HEK293 (cell line): ENCODE measurements around the gene GPR3.

Experiments
- CTCF ChIA-PET: fragments of 350-600 bp; formaldehyde crosslinking; extraction: SDS; loops from one replicate; lab custom pipeline; 2021; ENCODE audit warnings: antibody characterized with exemption; lab: Yijun Ruan, JAX
- POLR2A ChIA-PET: fragments of 300-600 bp; formaldehyde crosslinking; extraction: SDS; loops from one replicate; lab custom pipeline; 2020; ENCODE audit warnings: antibody characterized with exemption, inconsistent platforms; lab: Yijun Ruan, JAX
- H3K27ac ChIP-seq: fragments of 200-500 bp; sonication (Bioruptor generic); 2 replicates; pipeline ENCODE4 v1.5.1; 2014; ENCODE audit warnings: low read depth, low read length, control low read depth, inconsistent platforms; ENCODE audit errors: extremely low read depth
- H3K36me3 ChIP-seq, 2 experiments: fragments of 200-500 bp in 1 of 2; sonication (Bioruptor generic) in 1 of 2; 1 replicate in 1 of 2; 2 replicates in 1 of 2; pipeline ENCODE4 v1.5.1; 2014 to 2017; ENCODE audit warnings: inconsistent platforms in 2 of 2, low read length in 2 of 2; ENCODE audit not compliant: control insufficient read depth in 2 of 2, insufficient read depth in 1 of 2
- H3K4me1 ChIP-seq: fragments of 200-500 bp; sonication (Bioruptor generic); 2 replicates; pipeline ENCODE4 v1.5.1; 2014; ENCODE audit warnings: mild to moderate bottlenecking, low read length, inconsistent platforms; ENCODE audit not compliant: control insufficient read depth, insufficient read depth
- H3K4me3 ChIP-seq: 2 replicates; pipeline ENCODE4 v1.5.1; 2011; ENCODE audit warnings: low read depth, mild to moderate bottlenecking, control low read depth, low read length, moderate library complexity
- H3K9me3 ChIP-seq: fragments of 200-500 bp; sonication (Bioruptor generic); 2 replicates; pipeline ENCODE4 v1.5.1; 2014; ENCODE audit warnings: low read depth, low read length, inconsistent platforms; ENCODE audit not compliant: control insufficient read depth, insufficient read depth
- GLIS2 ChIP-seq: fragments of 450-650 bp; formaldehyde crosslinking; IDR thresholded peaks from 2 replicates; pipeline ENCODE4 v1.5.1; 2016; ENCODE audit warnings: missing biosample characterization, missing genetic modification characterization
- KLF1 ChIP-seq: fragments of 450-650 bp; formaldehyde crosslinking; IDR thresholded peaks from 2 replicates; pipeline ENCODE4 v1.5.1; 2016; ENCODE audit warnings: missing biosample characterization, missing genetic modification characterization
- PRDM1 ChIP-seq: fragments of 450-650 bp; formaldehyde crosslinking; IDR thresholded peaks from 2 replicates; pipeline ENCODE4; 2016; ENCODE audit warnings: missing biosample characterization, missing genetic modification characterization
- PRDM4 ChIP-seq: fragments of 450-650 bp; formaldehyde crosslinking; IDR thresholded peaks from 2 replicates; pipeline ENCODE4 v1.5.1; 2017; ENCODE audit warnings: missing biosample characterization, missing genetic modification characterization
- ZFP69B ChIP-seq: fragments of 450-650 bp; formaldehyde crosslinking; IDR thresholded peaks from 2 replicates; pipeline ENCODE4 v1.5.1; 2016; ENCODE audit warnings: missing biosample characterization, missing genetic modification characterization
- ZNF10 ChIP-seq: fragments of 450-650 bp; formaldehyde crosslinking; IDR thresholded peaks from 2 replicates; pipeline ENCODE4 v1.5.1; 2017; ENCODE audit warnings: missing biosample characterization, missing genetic modification characterization
- ZNF202 ChIP-seq: fragments of 450-650 bp; formaldehyde crosslinking; IDR thresholded peaks from 2 replicates; pipeline ENCODE4 v1.5.1; 2016; ENCODE audit warnings: missing biosample characterization, missing genetic modification characterization, borderline replicate concordance
- ZNF266 ChIP-seq: fragments of 450-650 bp; formaldehyde crosslinking; IDR thresholded peaks from 2 replicates; pipeline ENCODE4 v1.5.1; 2016; ENCODE audit warnings: missing biosample characterization, missing genetic modification characterization, low read depth
- ZNF302 ChIP-seq: fragments of 450-650 bp; formaldehyde crosslinking; IDR thresholded peaks from 2 replicates; pipeline ENCODE4 v1.5.1; 2016; ENCODE audit warnings: missing biosample characterization, missing genetic modification characterization, low read depth
- ZNF394 ChIP-seq: fragments of 450-650 bp; formaldehyde crosslinking; IDR thresholded peaks from 2 replicates; pipeline ENCODE4 v1.5.1; 2016; ENCODE audit warnings: missing biosample characterization, missing genetic modification characterization, mild to moderate bottlenecking, moderate library complexity, borderline replicate concordance
- ZNF404 ChIP-seq: fragments of 450-650 bp; formaldehyde crosslinking; IDR thresholded peaks from 2 replicates; pipeline ENCODE4 v1.5.1; 2017; ENCODE audit warnings: missing biosample characterization, missing genetic modification characterization
- ZNF521 ChIP-seq: fragments of 450-650 bp; formaldehyde crosslinking; IDR thresholded peaks from 2 replicates; pipeline ENCODE4 v1.5.1; 2017; ENCODE audit warnings: missing biosample characterization, mild to moderate bottlenecking, missing genetic modification characterization
- ZNF530 ChIP-seq: fragments of 450-650 bp; formaldehyde crosslinking; IDR thresholded peaks from 2 replicates; pipeline ENCODE4 v1.5.1; 2016; ENCODE audit warnings: low read depth, missing biosample characterization, missing genetic modification characterization
- ZNF549 ChIP-seq: fragments of 450-650 bp; IDR thresholded peaks from 2 replicates; pipeline ENCODE4 v1.5.1; 2018; ENCODE audit warnings: missing biosample characterization, missing genetic modification characterization, mild to moderate bottlenecking, inconsistent platforms, moderate library complexity
- ZNF561 ChIP-seq: fragments of 450-650 bp; IDR thresholded peaks from 2 replicates; pipeline ENCODE4 v1.5.1; 2018; ENCODE audit warnings: missing biosample characterization, missing genetic modification characterization, borderline replicate concordance
- ZNF596 ChIP-seq: fragments of 450-650 bp; IDR thresholded peaks from 2 replicates; pipeline ENCODE4 v1.5.0; 2018; ENCODE audit warnings: missing biosample characterization, mild to moderate bottlenecking, missing genetic modification characterization, moderate library complexity
- ZNF621 ChIP-seq: fragments of 450-650 bp; formaldehyde crosslinking; IDR thresholded peaks from 2 replicates; pipeline ENCODE4 v1.5.1; 2017; ENCODE audit warnings: missing biosample characterization, missing genetic modification characterization
- ZNF624 ChIP-seq: fragments of 450-650 bp; formaldehyde crosslinking; IDR thresholded peaks from 2 replicates; pipeline ENCODE4 v1.5.1; 2017; ENCODE audit warnings: missing biosample characterization, missing genetic modification characterization
- ZNF654 ChIP-seq: fragments of 450-650 bp; formaldehyde crosslinking; IDR thresholded peaks from 2 replicates; pipeline ENCODE4 v1.5.1; 2016; ENCODE audit warnings: low read depth, missing biosample characterization, missing genetic modification characterization
- ZNF660 ChIP-seq: fragments of 450-650 bp; IDR thresholded peaks from 2 replicates; pipeline ENCODE4 v1.5.1; 2018; ENCODE audit warnings: missing biosample characterization, mild to moderate bottlenecking, missing genetic modification characterization
- ZNF701 ChIP-seq: fragments of 450-650 bp; formaldehyde crosslinking; IDR thresholded peaks from 2 replicates; pipeline ENCODE4 v1.5.1; 2016; ENCODE audit warnings: missing biosample characterization, missing genetic modification characterization
- ZNF777 ChIP-seq: fragments of 450-650 bp; formaldehyde crosslinking; IDR thresholded peaks from 2 replicates; pipeline ENCODE4 v1.5.1; 2017; ENCODE audit warnings: missing biosample characterization, missing genetic modification characterization, borderline replicate concordance
- ZNF830 ChIP-seq: fragments of 450-650 bp; IDR thresholded peaks from 2 replicates; pipeline ENCODE4 v1.5.0; 2018; ENCODE audit warnings: missing biosample characterization, missing genetic modification characterization, low read depth, mild to moderate bottlenecking, moderate library complexity
- ZNF843 ChIP-seq: fragments of 450-650 bp; formaldehyde crosslinking; IDR thresholded peaks from 2 replicates; pipeline ENCODE4 v1.5.1; 2016; ENCODE audit warnings: missing biosample characterization, missing genetic modification characterization
- TF ChIP-seq, protein P1 (sequence below): fragments of 450-650 bp; formaldehyde crosslinking; IDR thresholded peaks from 2 replicates; pipeline ENCODE4 v1.5.1; 2016; ENCODE audit warnings: missing biosample characterization, missing genetic modification characterization
- TF ChIP-seq, protein P2 (sequence below): fragments of 450-650 bp; formaldehyde crosslinking; IDR thresholded peaks from 2 replicates; pipeline ENCODE4 v1.5.1; 2016; ENCODE audit warnings: missing biosample characterization, missing genetic modification characterization
- TF ChIP-seq, protein P3 (sequence below): fragments of 450-650 bp; formaldehyde crosslinking; IDR thresholded peaks from 2 replicates; pipeline ENCODE4 v1.5.1; 2016; ENCODE audit warnings: missing biosample characterization, missing genetic modification characterization

Gene GPR3

GRCh38 chr1:27402349-27402754 lies 9.9 kb downstream of the GPR3 start:
- Histone ChIP-seq H3K36me3 (peaks cover 0 to 20% of the 10 kb centered on the region in 2 experiments; a peak in 1 of 3 replicates), H3K9me3 (no peaks in the 10 kb centered on the region), H3K27ac (no peak overlapping the region), H3K4me1 (no peaks in the 10 kb centered on the region), H3K4me3 (no peak overlapping the region)
- ChIA-PET POLR2A (no interaction called here), CTCF (interaction anchor here (0.8 to 2.7 kb wide), 4 partner anchors 155 to 206 kb away, joined by 3 to 13 read pairs (median 4); no protein-coding TSS in a partner anchor)
- TF ChIP-seq, protein P1, sequence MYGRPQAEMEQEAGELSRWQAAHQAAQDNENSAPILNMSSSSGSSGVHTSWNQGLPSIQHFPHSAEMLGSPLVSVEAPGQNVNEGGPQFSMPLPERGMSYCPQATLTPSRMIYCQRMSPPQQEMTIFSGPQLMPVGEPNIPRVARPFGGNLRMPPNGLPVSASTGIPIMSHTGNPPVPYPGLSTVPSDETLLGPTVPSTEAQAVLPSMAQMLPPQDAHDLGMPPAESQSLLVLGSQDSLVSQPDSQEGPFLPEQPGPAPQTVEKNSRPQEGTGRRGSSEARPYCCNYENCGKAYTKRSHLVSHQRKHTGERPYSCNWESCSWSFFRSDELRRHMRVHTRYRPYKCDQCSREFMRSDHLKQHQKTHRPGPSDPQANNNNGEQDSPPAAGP = no peak
- TF ChIP-seq ZNF596 (tag by site-specific recombination) (no peak), PRDM1 (tag by site-specific recombination) (no peak), PRDM4 (tag by site-specific recombination) (peak; percentile 70), ZNF561 (no peak), ZNF701 (tag by site-specific recombination) (no peak), ZNF10 (no peak), ZNF660 (no peak), KLF1 (tag by site-specific recombination) (0 out of 2 replicates have a peak, but pooled peaks have one; percentile 37), ZNF549 (no peak), ZNF624 (tag by site-specific recombination) (no peak), ZNF654 (peak; percentile 28), ZNF302 (no peak), ZNF202 (tag by site-specific recombination) (no peak), ZNF621 (no peak), ZNF521 (tag by site-specific recombination) (no peak)
- TF ChIP-seq, protein P2, sequence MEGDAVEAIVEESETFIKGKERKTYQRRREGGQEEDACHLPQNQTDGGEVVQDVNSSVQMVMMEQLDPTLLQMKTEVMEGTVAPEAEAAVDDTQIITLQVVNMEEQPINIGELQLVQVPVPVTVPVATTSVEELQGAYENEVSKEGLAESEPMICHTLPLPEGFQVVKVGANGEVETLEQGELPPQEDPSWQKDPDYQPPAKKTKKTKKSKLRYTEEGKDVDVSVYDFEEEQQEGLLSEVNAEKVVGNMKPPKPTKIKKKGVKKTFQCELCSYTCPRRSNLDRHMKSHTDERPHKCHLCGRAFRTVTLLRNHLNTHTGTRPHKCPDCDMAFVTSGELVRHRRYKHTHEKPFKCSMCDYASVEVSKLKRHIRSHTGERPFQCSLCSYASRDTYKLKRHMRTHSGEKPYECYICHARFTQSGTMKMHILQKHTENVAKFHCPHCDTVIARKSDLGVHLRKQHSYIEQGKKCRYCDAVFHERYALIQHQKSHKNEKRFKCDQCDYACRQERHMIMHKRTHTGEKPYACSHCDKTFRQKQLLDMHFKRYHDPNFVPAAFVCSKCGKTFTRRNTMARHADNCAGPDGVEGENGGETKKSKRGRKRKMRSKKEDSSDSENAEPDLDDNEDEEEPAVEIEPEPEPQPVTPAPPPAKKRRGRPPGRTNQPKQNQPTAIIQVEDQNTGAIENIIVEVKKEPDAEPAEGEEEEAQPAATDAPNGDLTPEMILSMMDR (tag by site-specific recombination) = peak; percentile 38; the same call in 1 of the 2 replicates
- TF ChIP-seq, protein P3, sequence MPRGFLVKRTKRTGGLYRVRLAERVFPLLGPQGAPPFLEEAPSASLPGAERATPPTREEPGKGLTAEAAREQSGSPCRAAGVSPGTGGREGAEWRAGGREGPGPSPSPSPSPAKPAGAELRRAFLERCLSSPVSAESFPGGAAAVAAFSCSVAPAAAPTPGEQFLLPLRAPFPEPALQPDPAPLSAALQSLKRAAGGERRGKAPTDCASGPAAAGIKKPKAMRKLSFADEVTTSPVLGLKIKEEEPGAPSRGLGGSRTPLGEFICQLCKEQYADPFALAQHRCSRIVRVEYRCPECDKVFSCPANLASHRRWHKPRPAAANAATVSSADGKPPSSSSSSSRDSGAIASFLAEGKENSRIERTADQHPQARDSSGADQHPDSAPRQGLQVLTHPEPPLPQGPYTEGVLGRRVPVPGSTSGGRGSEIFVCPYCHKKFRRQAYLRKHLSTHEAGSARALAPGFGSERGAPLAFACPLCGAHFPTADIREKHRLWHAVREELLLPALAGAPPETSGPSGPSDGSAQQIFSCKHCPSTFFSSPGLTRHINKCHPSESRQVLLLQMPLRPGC (tag by site-specific recombination) = no peak

DNA sequence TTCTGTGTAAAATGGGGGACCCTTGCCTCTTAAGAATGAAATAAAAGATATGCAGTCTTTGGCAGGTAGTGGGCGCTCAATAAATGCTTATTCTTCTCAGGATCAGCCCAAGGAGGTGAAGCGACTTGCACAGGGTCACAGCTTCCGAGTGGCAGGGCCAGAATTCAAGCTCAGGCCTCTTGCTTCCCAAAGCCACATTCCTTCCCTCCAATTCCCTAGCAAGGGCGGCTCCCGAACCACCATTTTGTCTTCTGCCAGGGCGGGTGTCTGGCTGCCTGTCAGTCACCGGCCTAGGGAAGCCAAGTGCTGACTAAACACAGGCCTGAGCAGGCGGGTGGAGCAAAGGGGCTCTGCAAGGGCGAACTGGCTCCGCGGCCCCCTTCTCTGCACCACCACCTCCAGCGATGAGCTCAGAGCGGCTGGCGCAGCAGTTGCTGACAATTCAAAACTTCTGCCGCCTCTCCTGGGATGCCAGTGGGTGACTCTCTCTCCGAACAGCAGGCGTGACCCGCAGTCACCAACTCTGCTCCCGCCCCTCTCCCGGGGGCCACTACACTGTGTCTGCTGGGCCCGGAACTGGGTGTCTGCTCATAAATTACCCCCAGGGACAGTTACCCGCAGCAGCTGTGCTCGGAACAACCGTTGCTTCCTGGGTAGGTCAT lies 10.8 kb downstream of the GPR3 start:
- Histone ChIP-seq H3K4me1 (no peaks in the 10 kb centered on the region), H3K4me3 (no peak overlapping the region), H3K27ac (no peak overlapping the region), H3K9me3 (no peaks in the 10 kb centered on the region), H3K36me3 (peaks cover 0 to 28% of the 10 kb centered on the region in 2 experiments; a peak in 1 of 3 replicates)
- ChIA-PET CTCF (interaction anchor here (0.8 to 2.7 kb wide), 3 partner anchors 154 to 205 kb away, joined by 3 to 13 read pairs (median 4); no protein-coding TSS in a partner anchor), POLR2A (no interaction called here)
- TF ChIP-seq GLIS2 (tag by site-specific recombination) (no peak), ZNF624 (tag by site-specific recombination) (no peak), ZNF777 (tag by site-specific recombination) (no peak), ZNF830 (no peak), ZNF404 (no peak), ZNF394 (no peak), ZNF530 (tag by site-specific recombination) (no peak), ZFP69B (tag by site-specific recombination) (no peak), ZNF621 (no peak), ZNF843 (tag by site-specific recombination) (no peak), ZNF266 (tag by site-specific recombination) (no peak)
- TF ChIP-seq, protein P2 (tag by site-specific recombination) = no peak
